K562 (cell line): ENCODE measurements around the gene TCEAL5. TPM values are rescaled to one million over a fixed set of nuclear protein-coding genes. Genes with fewer than 3 reads are reported as not detected.
A peak's percentile ranks its signal among the peaks of the same experiment; 100 is the strongest.

Experiments used
- CHD2 ChIP-seq: IDR thresholded peaks from 2 replicates; pipeline ENCODE4 v1.6.1; 2011; ENCODE audit warnings: low read depth, low read length
- CREB1 ChIP-seq, 2 experiments: sonication (generic) in 1 of 2; formaldehyde crosslinking in 1 of 2; IDR thresholded peaks; 2 replicates each; pipeline versions ENCODE4 v1.6.1 to v1.8.0; 2012 to 2022; ENCODE audit warnings: inconsistent platforms in 1 of 2, mild to moderate bottlenecking in 1 of 2, missing genetic modification reagents in 1 of 2, moderate library complexity in 1 of 2
- EP400 ChIP-seq: fragments of 450-650 bp; IDR thresholded peaks from 2 replicates; pipeline ENCODE4 v1.6.1; 2017; ENCODE audit warnings: antibody characterized with exemption, mild to moderate bottlenecking, moderate library complexity
- GABPA ChIP-seq: fragments of 200-800 bp; sonication (Bioruptor generic); conservative IDR thresholded peaks from 2 replicates; pipeline ENCODE4 v1.6.1; 2016; ENCODE audit warnings: low read depth, missing genetic modification characterization, missing compliant biosample characterization
- HDAC6 ChIP-seq: IDR thresholded peaks from 2 replicates; pipeline ENCODE4 v1.6.1; 2012; ENCODE audit warnings: low read depth, mild to moderate bottlenecking, control low read depth, inconsistent platforms, low read length, moderate library complexity
- HNRNPUL1 ChIP-seq: fragments of 200-400 bp; formaldehyde crosslinking; IDR thresholded peaks from 2 replicates; pipeline ENCODE4 v1.6.1; 2017; ENCODE audit warnings: low read length
- KDM4B ChIP-seq, 2 experiments: fragments of 450-650 bp in 1 of 2; sonication (generic) in 1 of 2; IDR thresholded peaks; 2 replicates each; pipeline ENCODE4 v1.6.1; 2016 to 2017; ENCODE audit warnings: borderline replicate concordance in 2 of 2, antibody characterized with exemption in 1 of 2, low read depth in 1 of 2, mild to moderate bottlenecking in 1 of 2
- NCOA1 ChIP-seq: fragments of 450-650 bp; IDR thresholded peaks from 2 replicates; pipeline ENCODE4 v1.6.1; 2016; ENCODE audit warnings: low read depth
- NFYB ChIP-seq: IDR thresholded peaks from 2 replicates; pipeline ENCODE4 v1.6.1; 2011; ENCODE audit warnings: mild to moderate bottlenecking, moderate library complexity; ENCODE audit not compliant: insufficient read length; ENCODE audit errors: extremely low read depth
- POLR2B ChIP-seq: fragments of 450-650 bp; IDR thresholded peaks from 2 replicates; pipeline ENCODE4 v1.6.1; 2018; ENCODE audit warnings: low read depth; ENCODE audit not compliant: partially characterized antibody
- PTRF ChIP-seq: fragments of 450-650 bp; IDR thresholded peaks from 2 replicates; pipeline ENCODE4 v1.6.1; 2016; ENCODE audit warnings: mild to moderate bottlenecking, missing genetic modification characterization, missing compliant biosample characterization
- RAD51 ChIP-seq: fragments of 450-650 bp; IDR thresholded peaks from 2 replicates; pipeline ENCODE4 v1.7.1; 2016; ENCODE audit warnings: low read depth, mild to moderate bottlenecking, borderline replicate concordance
- SIRT6 ChIP-seq: IDR thresholded peaks from one replicate; pipeline ENCODE4 v1.6.1; 2012; ENCODE audit warnings: low read depth, mild to moderate bottlenecking, control low read depth, inconsistent platforms, low read length, moderate library complexity
- SLC30A9 ChIP-seq: fragments of 250-450 bp; sonication (Bioruptor Pico); IDR thresholded peaks from 2 replicates; pipeline ENCODE4 v1.8.0; 2022; ENCODE audit warnings: mild to moderate bottlenecking, moderate library complexity
- TEAD1 ChIP-seq, 2 experiments: fragments of 450-650 bp in 1 of 2; sonication (generic) in 1 of 2; formaldehyde crosslinking; IDR thresholded peaks; 2 replicates each; pipeline versions ENCODE4 v1.4.0 to v1.8.0; 2020 to 2022; ENCODE audit warnings: mild to moderate bottlenecking in 2 of 2, missing genetic modification reagents in 1 of 2
- TFAM ChIP-seq: fragments of 250-450 bp; sonication (Bioruptor Pico); conservative IDR thresholded peaks from 2 replicates; pipeline ENCODE4 v1.5.0; 2021; ENCODE audit warnings: mild to moderate bottlenecking, moderate library complexity
- U2AF1 ChIP-seq: fragments of 200-400 bp; formaldehyde crosslinking; optimal IDR thresholded peaks from 2 replicates; pipeline ENCODE3; 2017; ENCODE audit warnings: mild to moderate bottlenecking, low read depth, low read length, moderate library complexity
- ZBTB17 ChIP-seq: fragments of 450-650 bp; formaldehyde crosslinking; IDR thresholded peaks from 2 replicates; pipeline ENCODE4 v1.4.0; 2020; ENCODE audit warnings: mild to moderate bottlenecking
- ZBTB7A ChIP-seq: IDR thresholded peaks from 2 replicates; pipeline ENCODE4 v1.6.1; 2011; ENCODE audit warnings: low read depth, mild to moderate bottlenecking, low read length, moderate library complexity, borderline replicate concordance; ENCODE audit not compliant: control insufficient read depth
- ZEB2 ChIP-seq: fragments of 450-650 bp; IDR thresholded peaks from 2 replicates; pipeline ENCODE4 v1.6.1; 2016
- ZFX ChIP-seq: sonication (generic); formaldehyde crosslinking; IDR thresholded peaks from 2 replicates; pipeline ENCODE4 v1.8.0; 2022; ENCODE audit warnings: mild to moderate bottlenecking, missing genetic modification reagents, moderate library complexity
- ZKSCAN1 ChIP-seq: fragments of 150-350 bp; IDR thresholded peaks from 2 replicates; pipeline ENCODE4 v1.6.1; 2016; ENCODE audit warnings: low read depth, low read length
- ZNF133 ChIP-seq: fragments of 250-450 bp; sonication (Bioruptor Pico); IDR thresholded peaks from 2 replicates; pipeline ENCODE4 v1.4.0; 2020; ENCODE audit warnings: mild to moderate bottlenecking
- polyA plus RNA-seq, 8 experiments: library from polyadenylated mRNA; depleted of rRNA in 4 of 8; stranded (reverse) in 5 of 8; unstranded in 3 of 8; fragments of >200 nt; fragmentation: Nextera tagmentation in 2 of 8; fragmentation: Illumina TruSeq in 1 of 8; extraction: Ambion mirVana in 2 of 8; extraction: Trizol in 1 of 8; gene quantifications; 2 replicates each; pipeline versions ENCODE4 v1.2.1 to v1.2.3, GENCODE V29; 2011 to 2014; ENCODE audit warnings: inconsistent platforms in 1 of 8, missing spikeins in 1 of 8
- total RNA-seq, 7 experiments: library from RNA; depleted of rRNA in 6 of 7; stranded (reverse); fragments of >200 nt in 6 of 7; fragmentation: Illumina TruSeq in 2 of 7; extraction: Trizol in 2 of 7; gene quantifications; 2 replicates each; pipeline versions ENCODE4 v1.2.1 to v1.2.3, GENCODE V29; 2011 to 2021; ENCODE audit warnings: low replicate concordance in 1 of 7
- TF ChIP-seq, protein P1 (sequence below): fragments of 450-650 bp; formaldehyde crosslinking; IDR thresholded peaks from 2 replicates; pipeline ENCODE4 v1.4.0; 2022; ENCODE audit warnings: missing genetic modification characterization
- TF ChIP-seq, protein P2 (sequence below): sonication (generic); formaldehyde crosslinking; IDR thresholded peaks from 2 replicates; pipeline ENCODE4 v1.8.1; 2023; ENCODE audit warnings: mild to moderate bottlenecking, missing genetic modification reagents, moderate library complexity
- TF ChIP-seq, protein P3 (sequence below), 2 experiments: fragments of 450-650 bp in 1 of 2; sonication (generic) in 1 of 2; formaldehyde crosslinking in 1 of 2; IDR thresholded peaks in 1 of 2; conservative IDR thresholded peaks in 1 of 2; 2 replicates each; pipeline versions ENCODE4 v1.6.1 to v1.8.1; 2016 to 2023; ENCODE audit warnings: mild to moderate bottlenecking in 2 of 2, moderate library complexity in 2 of 2, inconsistent platforms in 1 of 2, missing genetic modification reagents in 1 of 2

TCEAL5 gene
- total and polyA plus RNA-seq, 9 of the 15 experiments (the other 6 are each of a cell fraction or from before 2014, with no cell fraction given): 0.10 to 0.18 TPM; not detected in 7

DNA sequence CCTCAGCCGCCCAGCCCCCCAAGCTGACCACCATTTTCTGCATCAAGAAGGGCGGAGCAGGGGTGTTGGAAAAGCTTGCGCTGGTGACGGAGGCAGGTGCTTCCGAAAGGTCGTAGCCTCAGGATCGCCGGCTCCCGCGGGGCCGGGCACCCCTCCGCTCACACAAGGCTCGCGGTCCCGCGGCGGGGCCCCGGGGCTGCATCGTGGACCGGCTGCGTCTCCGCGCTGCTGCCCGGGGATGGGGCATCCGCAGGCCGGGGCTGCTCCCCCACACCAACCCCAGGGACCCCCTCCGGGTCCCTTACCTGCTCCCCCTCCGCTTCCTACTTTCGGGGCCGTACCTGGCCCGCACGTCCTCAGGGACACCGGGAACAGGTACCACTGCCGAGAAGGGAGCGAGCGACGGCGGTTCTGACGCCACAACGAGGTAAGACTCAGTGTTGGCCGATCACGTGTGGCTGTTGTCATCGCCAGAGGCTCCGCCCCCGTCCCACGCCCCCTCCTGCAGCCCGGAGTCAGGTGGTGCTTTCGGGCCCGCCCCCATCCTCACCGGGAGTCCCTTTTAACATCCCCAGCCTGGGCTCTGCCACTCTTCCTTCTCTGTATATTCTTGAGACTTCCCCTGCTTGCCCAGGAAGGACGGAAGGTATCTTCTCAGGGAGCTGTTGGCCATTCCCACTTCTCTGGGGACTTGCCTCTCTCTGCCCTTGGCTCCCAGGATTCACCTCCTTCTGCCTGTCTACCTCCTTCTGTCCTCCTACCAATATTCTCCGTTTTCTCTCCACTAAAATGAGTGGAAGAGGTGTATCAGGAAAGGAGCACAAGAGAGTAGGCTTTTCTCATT lies 34.2 kb upstream of the TCEAL5 start, which contains the start of gene BEX2 (continued):
- TF ChIP-seq ZFX (CRISPR knock-in tag) (peak; percentile 55), TFAM (CRISPR knock-in tag) (no peak), EP400 (peak; percentile 30; the same call in 1 of the 2 replicates), ZBTB7A (no peak), ZNF133 (CRISPR knock-in tag) (no peak), CREB1 (IDR thresholded peaks at IDR 0.05) (peak; percentile 71), CREB1 (CRISPR knock-in tag; IDR thresholded peaks at IDR 0.05) (peak; percentile 54; the same call in 1 of the 2 replicates), KDM4B (IDR thresholded peaks at IDR 0.05; ENCODE audit: borderline replicate concordance in 2 of 2, low read depth in 1 of 2) (no peak), CHD2 (no peak), RAD51 (peak; percentile 88), POLR2B (peak; percentile 50), NCOA1 (no peak), SIRT6 (no peak), U2AF1 (no peak), ZKSCAN1 (no peak), ZEB2 (no peak), GABPA (tag) (no peak), HDAC6 (no peak), PTRF (tag) (no peak), SLC30A9 (no peak), HNRNPUL1 (no peak), ZBTB17 (CRISPR knock-in tag) (no peak), TEAD1 (CRISPR knock-in tag; IDR thresholded peaks at IDR 0.05) (no peak), NFYB (no peak)
- TF ChIP-seq, protein P1, sequence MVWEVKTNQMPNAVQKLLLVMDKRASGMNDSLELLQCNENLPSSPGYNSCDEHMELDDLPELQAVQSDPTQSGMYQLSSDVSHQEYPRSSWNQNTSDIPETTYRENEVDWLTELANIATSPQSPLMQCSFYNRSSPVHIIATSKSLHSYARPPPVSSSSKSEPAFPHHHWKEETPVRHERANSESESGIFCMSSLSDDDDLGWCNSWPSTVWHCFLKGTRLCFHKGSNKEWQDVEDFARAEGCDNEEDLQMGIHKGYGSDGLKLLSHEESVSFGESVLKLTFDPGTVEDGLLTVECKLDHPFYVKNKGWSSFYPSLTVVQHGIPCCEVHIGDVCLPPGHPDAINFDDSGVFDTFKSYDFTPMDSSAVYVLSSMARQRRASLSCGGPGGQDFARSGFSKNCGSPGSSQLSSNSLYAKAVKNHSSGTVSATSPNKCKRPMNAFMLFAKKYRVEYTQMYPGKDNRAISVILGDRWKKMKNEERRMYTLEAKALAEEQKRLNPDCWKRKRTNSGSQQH (CRISPR knock-in tag): no peak
- TF ChIP-seq, protein P2, sequence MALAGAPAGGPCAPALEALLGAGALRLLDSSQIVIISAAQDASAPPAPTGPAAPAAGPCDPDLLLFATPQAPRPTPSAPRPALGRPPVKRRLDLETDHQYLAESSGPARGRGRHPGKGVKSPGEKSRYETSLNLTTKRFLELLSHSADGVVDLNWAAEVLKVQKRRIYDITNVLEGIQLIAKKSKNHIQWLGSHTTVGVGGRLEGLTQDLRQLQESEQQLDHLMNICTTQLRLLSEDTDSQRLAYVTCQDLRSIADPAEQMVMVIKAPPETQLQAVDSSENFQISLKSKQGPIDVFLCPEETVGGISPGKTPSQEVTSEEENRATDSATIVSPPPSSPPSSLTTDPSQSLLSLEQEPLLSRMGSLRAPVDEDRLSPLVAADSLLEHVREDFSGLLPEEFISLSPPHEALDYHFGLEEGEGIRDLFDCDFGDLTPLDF (CRISPR knock-in tag): no peak
- TF ChIP-seq, protein P3, sequence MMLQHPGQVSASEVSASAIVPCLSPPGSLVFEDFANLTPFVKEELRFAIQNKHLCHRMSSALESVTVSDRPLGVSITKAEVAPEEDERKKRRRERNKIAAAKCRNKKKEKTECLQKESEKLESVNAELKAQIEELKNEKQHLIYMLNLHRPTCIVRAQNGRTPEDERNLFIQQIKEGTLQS (IDR thresholded peaks at IDR 0.05): peak; percentile 72
- TF ChIP-seq, protein P3 (CRISPR knock-in tag; conservative IDR thresholded peaks at IDR 0.05): no peak
